Adrenal gland (tissue), 12 donors: Measurements from ENCODE around the gene METTL13. TPM values are rescaled to one million over a fixed set of nuclear protein-coding genes. Genes with fewer than 3 reads are reported as not detected.

Experiments
- DNase-seq, 7 donors: peaks; one replicate each; pipeline ENCODE4 v3.0.0-alpha.2; 2019 to 2020
- H3K27ac ChIP-seq, 5 donors: fragments of 200-600 bp; sonication (generic) in 4 of 5; 1 replicate in 3 of 5; 2 replicates in 2 of 5; pipeline versions ENCODE4 v1.5.1 to v1.8.0; 2016 to 2020; ENCODE audit warnings: mild to moderate bottlenecking in 1 of 5
- H3K27me3 ChIP-seq: fragments of 200-600 bp; 2 replicates; pipeline ENCODE4 v1.8.0; 2021
- H3K36me3 ChIP-seq, 2 donors: fragments of 200-600 bp; replicated peaks in 1 of 2; 1 replicate in 1 of 2; 2 replicates in 1 of 2; pipeline versions ENCODE4 v1.5.1 to v1.8.0; 2018 to 2022
- H3K4me1 ChIP-seq, 2 donors: fragments of 200-600 bp; replicated peaks in 1 of 2; 1 replicate in 1 of 2; 2 replicates in 1 of 2; pipeline versions ENCODE4 v1.5.1 to v1.8.0; 2018 to 2021
- H3K4me3 ChIP-seq, 4 donors: fragments of 200-600 bp; sonication (generic) in 3 of 4; one replicate each; pipeline ENCODE4 v1.5.1; 2016 to 2018
- H3K9me3 ChIP-seq, 3 donors: fragments of 200-600 bp; sonication (generic) in 1 of 3; replicated peaks in 1 of 3; 1 replicate in 2 of 3; 2 replicates in 1 of 3; pipeline versions ENCODE4 v1.5.1 to v1.8.0; 2016 to 2021
- POLR2A ChIP-seq, 2 donors: fragments of 450-650 bp; IDR thresholded peaks; one replicate each; pipeline ENCODE4 v1.6.1; 2017; ENCODE audit warnings: antibody characterized with exemption in 2 of 2, mild to moderate bottlenecking in 2 of 2, moderate library complexity in 1 of 2
- WGBS, 4 donors: extraction: QIAGEN DNeasy Blood & Tissue Kit in 2 of 4; methylation state at CpG; one replicate each; pipeline versions ENCODE4 v1.1.5 to v1.1.7; 2013 to 2017; 5-methylcytosine and 5-hydroxymethylcytosine counted together
- intact Hi-C, 2 donors: fragments of 100-400 bp; cut with DNase I; formaldehyde crosslinking; loops; one replicate each; pipeline versions ENCODE4 v1.14.1 to v1.15.0; 2022 to 2023
- polyA plus RNA-seq, 3 donors: library from polyadenylated mRNA; stranded (reverse); fragments of 200-250 nt in 2 of 3; fragments of 350-450 nt in 1 of 3; fragmentation: Illumina TruSeq in 1 of 3; extraction: RNeasy Lipid Tissue Mini Kit (QIAGEN cat#74804) in 1 of 3; gene quantifications; one replicate each; pipeline ENCODE4 v1.2.3, GENCODE V29; 2013 to 2014
- small RNA-seq, 2 donors: library from RNA; depleted of rRNA; stranded (forward); fragments of <200 nt; gene quantifications; one replicate each; pipeline ENCODE3, GENCODE V24; 2016
- total RNA-seq, 9 donors: library from RNA; depleted of rRNA in 4 of 9; stranded (reverse); fragments of >200 nt in 4 of 9; fragments of 120-200 nt in 1 of 9; fragmentation: NEBNext Ultra II Directional in 1 of 9; extraction: Animal tissue kit (Norgen Biotek cat#: 25700) in 1 of 9; gene quantifications; one replicate each; pipeline versions ENCODE4 v1.1.0 to v1.2.4, GENCODE V29; 2013 to 2023
- TF ChIP-seq, protein P1 (sequence below), 6 experiments: fragments of 450-650 bp in 4 of 6; fragments of 200-600 bp in 2 of 6; sonication (generic) in 1 of 6; IDR thresholded peaks; 1 replicate in 5 of 6; 2 replicates in 1 of 6; pipeline versions ENCODE4 v1.5.1 to v1.8.0; 2016 to 2021; ENCODE audit warnings: antibody characterized with exemption in 6 of 6, mild to moderate bottlenecking in 2 of 6, moderate library complexity in 1 of 6
- donor health status: healthy with polysubstance abuse.
- donor health status: Bipolar disorder and iron deficiency.
- donor health status: DM: yes; HTN: yes; CAD: no.
- donor health status: DM: no; HTN: no; CAD: no.
- donor health status: DM: no; HTN: no; CAD: no.
- donor health status: DM: yes; HTN: yes; CAD: no.

Gene METTL13
- total and polyA plus RNA-seq, 12 donors = 9.6 to 38.3 (median 29.6) TPM

DNA sequence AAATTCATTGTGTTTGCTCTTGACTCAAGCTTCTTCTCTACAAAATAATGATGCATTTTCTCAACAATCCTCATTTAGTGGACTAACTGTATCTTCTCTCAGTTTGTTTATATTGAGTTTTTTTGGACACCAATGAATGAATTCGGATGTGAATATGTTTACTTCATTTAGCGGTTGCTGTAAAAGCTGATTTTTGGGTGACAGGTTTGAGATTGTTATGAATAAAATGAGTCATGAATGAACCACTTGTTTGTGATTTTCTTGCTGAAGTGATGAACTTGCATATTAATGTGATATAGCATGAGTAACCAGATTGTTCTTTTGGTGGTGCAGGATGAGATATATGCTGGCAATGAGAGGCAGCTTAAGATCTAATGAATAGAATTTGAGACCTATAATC, 62.9 kb downstream of the METTL13 start:
- no peaks in the 10 kb centered on the region for H3K9me3 ChIP-seq
- no peak overlapping the region for H3K4me3 ChIP-seq
- WGBS, 4 donors = 87 to 98% (median 90%) methylated on average over 2 of the region's 2 CpGs
- H3K36me3 ChIP-seq = no peaks in the 10 kb centered on the region
- no peak overlapping the region for H3K27ac ChIP-seq
- H3K27me3 ChIP-seq = no peaks in the 10 kb centered on the region
- intact Hi-C loops = no loop called here
- peaks cover 21 to 36% of the 10 kb centered on the region in 2 donors for H3K4me1 ChIP-seq
- no peak for DNase-seq
- TF ChIP-seq POLR2A (IDR thresholded peaks at IDR 0.05) = no peak
- TF ChIP-seq, protein P1, sequence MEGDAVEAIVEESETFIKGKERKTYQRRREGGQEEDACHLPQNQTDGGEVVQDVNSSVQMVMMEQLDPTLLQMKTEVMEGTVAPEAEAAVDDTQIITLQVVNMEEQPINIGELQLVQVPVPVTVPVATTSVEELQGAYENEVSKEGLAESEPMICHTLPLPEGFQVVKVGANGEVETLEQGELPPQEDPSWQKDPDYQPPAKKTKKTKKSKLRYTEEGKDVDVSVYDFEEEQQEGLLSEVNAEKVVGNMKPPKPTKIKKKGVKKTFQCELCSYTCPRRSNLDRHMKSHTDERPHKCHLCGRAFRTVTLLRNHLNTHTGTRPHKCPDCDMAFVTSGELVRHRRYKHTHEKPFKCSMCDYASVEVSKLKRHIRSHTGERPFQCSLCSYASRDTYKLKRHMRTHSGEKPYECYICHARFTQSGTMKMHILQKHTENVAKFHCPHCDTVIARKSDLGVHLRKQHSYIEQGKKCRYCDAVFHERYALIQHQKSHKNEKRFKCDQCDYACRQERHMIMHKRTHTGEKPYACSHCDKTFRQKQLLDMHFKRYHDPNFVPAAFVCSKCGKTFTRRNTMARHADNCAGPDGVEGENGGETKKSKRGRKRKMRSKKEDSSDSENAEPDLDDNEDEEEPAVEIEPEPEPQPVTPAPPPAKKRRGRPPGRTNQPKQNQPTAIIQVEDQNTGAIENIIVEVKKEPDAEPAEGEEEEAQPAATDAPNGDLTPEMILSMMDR (IDR thresholded peaks at IDR 0.05) = no peak

DNA sequence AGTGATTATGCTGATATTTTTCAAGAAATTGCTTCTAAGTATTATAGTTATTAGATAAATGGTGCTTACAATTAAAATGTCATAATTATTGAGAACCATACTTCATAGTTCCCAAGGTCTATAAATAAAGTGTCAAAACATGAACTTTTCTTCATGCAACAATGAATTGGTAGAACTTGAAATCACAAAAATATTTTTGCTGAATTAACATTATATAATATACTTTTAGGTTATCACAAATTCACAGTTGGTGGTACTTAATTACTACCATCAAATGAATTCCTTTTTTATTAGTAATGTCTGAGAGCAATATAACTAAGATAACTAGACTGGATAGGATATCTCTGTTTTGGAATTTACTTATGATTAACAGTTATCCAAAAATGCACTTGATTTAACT, 64.5 kb downstream of the METTL13 start:
- Histone ChIP-seq H3K4me1 (peaks cover 18 to 31% of the 10 kb centered on the region in 2 donors), H3K36me3 (no peaks in the 10 kb centered on the region), H3K27me3 (no peaks in the 10 kb centered on the region), H3K9me3 (no peaks in the 10 kb centered on the region), H3K4me3 (no peak overlapping the region), H3K27ac (no peak overlapping the region)
- DNase-seq = no peak
- intact Hi-C loops = no loop called here
- TF ChIP-seq, protein P1 (IDR thresholded peaks at IDR 0.05) = no peak

Small RNA genes lying within 50 kb of the gene (small RNA-seq; reads per million reads assigned to genes)
- gene RF00601 = 0 reads per million in 2 donors

Other genes starting within 250 kb of the METTL13 start
- under 1 TPM in 1 of 9 donors, not detected in 8; 0.06 TPM for gene MYOCOS, start 159.4 kb upstream of the METTL13 start, total RNA-seq
- gene MYOCOS, start 159.4 kb upstream of the METTL13 start, polyA plus RNA-seq = not detected
- 1 to 10 TPM in 5 of 9 donors, under 1 TPM in 2, not detected in 2; 0.06 to 2.1 (median 1.5) TPM for gene MYOC, start 129.0 kb upstream of the METTL13 start, total RNA-seq
- gene MYOC, start 129.0 kb upstream of the METTL13 start, polyA plus RNA-seq = 1 to 10 TPM in 1 of 3 donors, under 1 TPM in 2; 0.32 to 1.2 (median 0.95) TPM
- gene VAMP4, start 39.6 kb upstream of the METTL13 start, total RNA-seq = 10 to 100 TPM in 6 of 9 donors, 1 to 10 TPM in 3; 6.3 to 23.5 (median 15.7) TPM
- 10 to 100 TPM in 1 of 3 donors, 1 to 10 TPM in 2; 6.1 to 23.7 (median 7.7) TPM for gene VAMP4, start 39.6 kb upstream of the METTL13 start, polyA plus RNA-seq
- gene DNM3, start 59.8 kb downstream of the METTL13 start, total RNA-seq = 10 to 100 TPM; 14.2 to 78.6 (median 28.5) TPM
- 10 to 100 TPM in 1 of 3 donors, 1 to 10 TPM in 2; 7.2 to 12.6 (median 9.8) TPM for gene DNM3, start 59.8 kb downstream of the METTL13 start, polyA plus RNA-seq